ENCODE measurements around the gene VWC2L.

VWC2L gene

GRCh38 chr2:214465363-214466146 lies 54.7 kb downstream of the VWC2L start:
- DNase-seq (ENCODE audit: low read depth in 1 of 2, low spot score in 1 of 2), result no peak

GRCh38 chr2:214469728-214470127 lies 58.9 kb downstream of the VWC2L start:
- DNase-seq (ENCODE audit: low read depth in 1 of 2, low spot score in 1 of 2), result no peak

GRCh38 chr2:214471382-214471781 lies 60.5 kb downstream of the VWC2L start:
- no peak for DNase-seq (ENCODE audit: low read depth in 1 of 2, low spot score in 1 of 2)

- DNase-seq (ENCODE audit: low read depth in 1 of 2, low spot score in 1 of 2), result no peak
Observed at GRCh38 chr2:214471990-214472389, 61.1 kb downstream of the VWC2L start.

GRCh38 chr2:214477305-214477704 lies 66.5 kb downstream of the VWC2L start:
- DNase-seq (ENCODE audit: low read depth in 1 of 2, low spot score in 1 of 2), result no peak

GRCh38 chr2:214481204-214481603 lies 70.3 kb downstream of the VWC2L start:
- no peak for DNase-seq (ENCODE audit: low read depth in 1 of 2, low spot score in 1 of 2)

GRCh38 chr2:214482728-214483127 lies 71.9 kb downstream of the VWC2L start:
- no peak for DNase-seq (ENCODE audit: low read depth in 1 of 2, low spot score in 1 of 2)

- no peak for DNase-seq (ENCODE audit: low read depth in 1 of 2, low spot score in 1 of 2)
Observed at GRCh38 chr2:214484239-214484638, 73.4 kb downstream of the VWC2L start.

- no peak for DNase-seq (ENCODE audit: low read depth in 1 of 2, low spot score in 1 of 2)
Observed at GRCh38 chr2:214484701-214485100, 73.8 kb downstream of the VWC2L start.

- DNase-seq (ENCODE audit: low read depth in 1 of 2, low spot score in 1 of 2), result no peak
Observed at GRCh38 chr2:214489181-214489580, 78.3 kb downstream of the VWC2L start.

- no peak for DNase-seq (ENCODE audit: low read depth in 1 of 2, low spot score in 1 of 2)
Observed at GRCh38 chr2:214489702-214490101, 78.8 kb downstream of the VWC2L start.

GRCh38 chr2:214492152-214492551 lies 81.3 kb downstream of the VWC2L start:
- no peak for DNase-seq (ENCODE audit: low read depth in 1 of 2, low spot score in 1 of 2)

GRCh38 chr2:214492608-214493007 lies 81.8 kb downstream of the VWC2L start:
- no peak for DNase-seq (ENCODE audit: low read depth in 1 of 2, low spot score in 1 of 2)

GRCh38 chr2:214497489-214497888 lies 86.6 kb downstream of the VWC2L start:
- DNase-seq (ENCODE audit: low read depth in 1 of 2, low spot score in 1 of 2), result no peak

GRCh38 chr2:214503568-214503967 lies 92.7 kb downstream of the VWC2L start:
- DNase-seq (ENCODE audit: low read depth in 1 of 2, low spot score in 1 of 2), result no peak

- no peak for DNase-seq (ENCODE audit: low read depth in 1 of 2, low spot score in 1 of 2)
Observed at GRCh38 chr2:214504599-214505376, 93.9 kb downstream of the VWC2L start.

- DNase-seq (ENCODE audit: low read depth in 1 of 2, low spot score in 1 of 2), result no peak
Observed at GRCh38 chr2:214507032-214507431, 96.2 kb downstream of the VWC2L start.

- no peak for DNase-seq (ENCODE audit: low read depth in 1 of 2, low spot score in 1 of 2)
Observed at GRCh38 chr2:214514704-214515103, 103.8 kb downstream of the VWC2L start.

GRCh38 chr2:214515111-214515510 lies 104.3 kb downstream of the VWC2L start:
- no peak for DNase-seq (ENCODE audit: low read depth in 1 of 2, low spot score in 1 of 2)

- DNase-seq (ENCODE audit: low read depth in 1 of 2, low spot score in 1 of 2), result no peak
Observed at GRCh38 chr2:214519258-214519818, 108.5 kb downstream of the VWC2L start.

- no peak for DNase-seq (ENCODE audit: low read depth in 1 of 2, low spot score in 1 of 2)
Observed at GRCh38 chr2:214529021-214529420, 118.2 kb downstream of the VWC2L start.

- DNase-seq (ENCODE audit: low read depth in 1 of 2, low spot score in 1 of 2), result no peak
Observed at GRCh38 chr2:214529514-214529913, 118.7 kb downstream of the VWC2L start.

Measured in stimulated activated CD4-positive, alpha-beta T cell treated with anti-CD3 and anti-CD28 coated beads, Interleukin-15, amount 100 ng/mL, for 1 hour (primary cell).